Peyer's patch (tissue), 4 donors: ENCODE results near the gene PTBP2. TPM values are rescaled to one million over a fixed set of nuclear protein-coding genes. Genes with fewer than 3 reads are reported as not detected.

Source experiments
- DNase-seq, 3 donors: peaks; one replicate each; pipeline ENCODE4 v3.0.0-alpha.2; 2017 to 2019
- H3K27ac ChIP-seq, 4 donors: fragments of 200-600 bp; sonication (generic); one replicate each; pipeline ENCODE4 v1.5.1; 2016 to 2019
- H3K27me3 ChIP-seq, 2 donors: fragments of 200-600 bp; sonication (generic); one replicate each; pipeline ENCODE4 v1.5.1; 2019
- H3K36me3 ChIP-seq, 3 donors: fragments of 200-600 bp; sonication (generic); one replicate each; pipeline ENCODE4 v1.5.1; 2016 to 2019
- H3K4me1 ChIP-seq, 4 donors: fragments of 200-600 bp; sonication (generic); one replicate each; pipeline ENCODE4 v1.5.1; 2016 to 2019
- H3K4me3 ChIP-seq, 4 donors: fragments of 200-600 bp; sonication (generic); 1 replicate in 3 of 4; 2 replicates in 1 of 4; pipeline ENCODE4 v1.5.1; 2016 to 2019; ENCODE audit warnings: mild to moderate bottlenecking in 1 of 4
- H3K9me3 ChIP-seq, 4 donors: fragments of 200-600 bp; sonication (generic); one replicate each; pipeline ENCODE4 v1.5.1; 2016 to 2019; ENCODE audit warnings: mild to moderate bottlenecking in 1 of 4
- CTCF ChIP-seq, 6 experiments: fragments of 450-650 bp in 4 of 6; fragments of 200-600 bp in 2 of 6; sonication (generic) in 1 of 6; IDR thresholded peaks; one replicate each; pipeline ENCODE4 v1.5.1; 2017 to 2019; ENCODE audit warnings: antibody characterized with exemption in 6 of 6, mild to moderate bottlenecking in 3 of 6, moderate library complexity in 1 of 6
- POLR2A ChIP-seq, 2 donors: fragments of 450-650 bp; IDR thresholded peaks; one replicate each; pipeline ENCODE4 v1.5.1; 2017; ENCODE audit warnings: antibody characterized with exemption in 2 of 2, mild to moderate bottlenecking in 2 of 2, moderate library complexity in 2 of 2
- total RNA-seq, 4 donors: library from RNA; depleted of rRNA; stranded (reverse); fragments of >200 nt; gene quantifications; one replicate each; pipeline ENCODE4 v1.1.0, GENCODE V29; 2016

The PTBP2 gene
- total RNA-seq, 4 donors from 2014 or later, result 20.3 to 55.1 (median 31.7) TPM

- no peak for DNase-seq
- Histone ChIP-seq H3K36me3 (no peaks in the 10 kb centered on the region), H3K27me3 (no peaks in the 10 kb centered on the region), H3K9me3 (no peaks in the 10 kb centered on the region), H3K4me3 (no peak overlapping the region), H3K4me1 (no peaks in the 10 kb centered on the region), H3K27ac (no peak overlapping the region)
- TF ChIP-seq POLR2A (IDR thresholded peaks at IDR 0.05) (no peak), CTCF (IDR thresholded peaks at IDR 0.05) (no peak)
These were observed 32.8 kb upstream of the PTBP2 start for GRCh38 chr1:96688767-96689166.

- Histone ChIP-seq H3K27me3 (no peaks in the 10 kb centered on the region), H3K4me1 (no peaks in the 10 kb centered on the region), H3K9me3 (no peaks in the 10 kb centered on the region), H3K27ac (no peak overlapping the region), H3K4me3 (no peak overlapping the region), H3K36me3 (no peaks in the 10 kb centered on the region)
- TF ChIP-seq POLR2A (IDR thresholded peaks at IDR 0.05) (no peak), CTCF (IDR thresholded peaks at IDR 0.05) (no peak)
- DNase-seq, result no peak
These were observed 25.6 kb upstream of the PTBP2 start for GRCh38 chr1:96695954-96696353.

- no peak overlapping the region for H3K4me3 ChIP-seq
- no peak for DNase-seq
- no peak overlapping the region for H3K27ac ChIP-seq
- TF ChIP-seq POLR2A (IDR thresholded peaks at IDR 0.05) (no peak), CTCF (IDR thresholded peaks at IDR 0.05) (no peak)
- H3K27me3 ChIP-seq, result no peaks in the 10 kb centered on the region
- no peaks in the 10 kb centered on the region for H3K36me3 ChIP-seq
- H3K9me3 ChIP-seq, result no peaks in the 10 kb centered on the region
- no peaks in the 10 kb centered on the region for H3K4me1 ChIP-seq
These were observed 23.1 kb upstream of the PTBP2 start for GRCh38 chr1:96698342-96698983.

- TF ChIP-seq POLR2A (IDR thresholded peaks at IDR 0.05) (no peak), CTCF (IDR thresholded peaks at IDR 0.05) (no peak)
- Histone ChIP-seq H3K27ac (no peak overlapping the region), H3K4me3 (no peak overlapping the region), H3K27me3 (no peaks in the 10 kb centered on the region), H3K4me1 (no peaks in the 10 kb centered on the region), H3K36me3 (no peaks in the 10 kb centered on the region), H3K9me3 (no peaks in the 10 kb centered on the region)
- no peak for DNase-seq
These were observed 18.4 kb upstream of the PTBP2 start for GRCh38 chr1:96703186-96703585.

GRCh38 chr1:96707023-96707422 lies 14.6 kb upstream of the PTBP2 start:
- no peaks in the 10 kb centered on the region for H3K27me3 ChIP-seq
- H3K36me3 ChIP-seq, result no peaks in the 10 kb centered on the region
- H3K27ac ChIP-seq, result no peak overlapping the region
- no peak for TF ChIP-seq POLR2A (IDR thresholded peaks at IDR 0.05)
- TF ChIP-seq CTCF (IDR thresholded peaks at IDR 0.05), result no peak
- no peaks in the 10 kb centered on the region for H3K9me3 ChIP-seq
- H3K4me1 ChIP-seq, result no peaks in the 10 kb centered on the region
- no peak for DNase-seq
- no peak overlapping the region for H3K4me3 ChIP-seq

- no peak for TF ChIP-seq POLR2A (IDR thresholded peaks at IDR 0.05)
- TF ChIP-seq CTCF (IDR thresholded peaks at IDR 0.05), result no peak
- no peaks in the 10 kb centered on the region for H3K4me1 ChIP-seq
- H3K27ac ChIP-seq, result no peak overlapping the region
- no peaks in the 10 kb centered on the region for H3K36me3 ChIP-seq
- no peaks in the 10 kb centered on the region for H3K9me3 ChIP-seq
- H3K4me3 ChIP-seq, result no peak overlapping the region
- no peak for DNase-seq
- no peaks in the 10 kb centered on the region for H3K27me3 ChIP-seq
These were observed 13.1 kb upstream of the PTBP2 start for GRCh38 chr1:96708482-96708881.
